Activated naive CD8-positive, alpha-beta T cell treated with anti-CD3 and anti-CD28 coated beads, Interleukin-2, amount 50 U/mL, for 24 hours (primary cell): ENCODE data around the gene ZNF775.
A peak's percentile ranks its signal among the peaks of the same experiment; 100 is the strongest.
"Not testable (repeated sequence)": the region's sequence is repeated elsewhere in the genome, so short reads cannot be mapped to it uniquely, and the experiment has no call there.

ENCODE experiments used
- ATAC-seq: fragments of 150-1000 bp; cut with Tn5 transposase; one replicate; pipeline ENCODE4 v1.10.0; 2021
- DNase-seq: peaks from one replicate; pipeline ENCODE4 v3.0.0; 2021
- H3K27ac Mint-ChIP-seq: one replicate; pipeline ENCODE4 v1.8.0; 2021; ENCODE audit warnings: mild to moderate bottlenecking, mixed read lengths
- H3K27me3 Mint-ChIP-seq: one replicate; pipeline ENCODE4 v1.8.0; 2021; ENCODE audit warnings: mixed read lengths
- H3K36me3 Mint-ChIP-seq: one replicate; pipeline ENCODE4 v1.8.0; 2021; ENCODE audit warnings: low read depth, mixed read lengths
- H3K4me1 Mint-ChIP-seq: one replicate; pipeline ENCODE4 v1.8.0; 2021; ENCODE audit warnings: mixed read lengths
- H3K4me3 Mint-ChIP-seq: one replicate; pipeline ENCODE4 v1.8.0; 2021; ENCODE audit warnings: mild to moderate bottlenecking, moderate library complexity, mixed read lengths
- H3K9me3 Mint-ChIP-seq: one replicate; pipeline ENCODE4 v1.8.0; 2021; ENCODE audit warnings: mixed read lengths

The ZNF775 gene

DNA sequence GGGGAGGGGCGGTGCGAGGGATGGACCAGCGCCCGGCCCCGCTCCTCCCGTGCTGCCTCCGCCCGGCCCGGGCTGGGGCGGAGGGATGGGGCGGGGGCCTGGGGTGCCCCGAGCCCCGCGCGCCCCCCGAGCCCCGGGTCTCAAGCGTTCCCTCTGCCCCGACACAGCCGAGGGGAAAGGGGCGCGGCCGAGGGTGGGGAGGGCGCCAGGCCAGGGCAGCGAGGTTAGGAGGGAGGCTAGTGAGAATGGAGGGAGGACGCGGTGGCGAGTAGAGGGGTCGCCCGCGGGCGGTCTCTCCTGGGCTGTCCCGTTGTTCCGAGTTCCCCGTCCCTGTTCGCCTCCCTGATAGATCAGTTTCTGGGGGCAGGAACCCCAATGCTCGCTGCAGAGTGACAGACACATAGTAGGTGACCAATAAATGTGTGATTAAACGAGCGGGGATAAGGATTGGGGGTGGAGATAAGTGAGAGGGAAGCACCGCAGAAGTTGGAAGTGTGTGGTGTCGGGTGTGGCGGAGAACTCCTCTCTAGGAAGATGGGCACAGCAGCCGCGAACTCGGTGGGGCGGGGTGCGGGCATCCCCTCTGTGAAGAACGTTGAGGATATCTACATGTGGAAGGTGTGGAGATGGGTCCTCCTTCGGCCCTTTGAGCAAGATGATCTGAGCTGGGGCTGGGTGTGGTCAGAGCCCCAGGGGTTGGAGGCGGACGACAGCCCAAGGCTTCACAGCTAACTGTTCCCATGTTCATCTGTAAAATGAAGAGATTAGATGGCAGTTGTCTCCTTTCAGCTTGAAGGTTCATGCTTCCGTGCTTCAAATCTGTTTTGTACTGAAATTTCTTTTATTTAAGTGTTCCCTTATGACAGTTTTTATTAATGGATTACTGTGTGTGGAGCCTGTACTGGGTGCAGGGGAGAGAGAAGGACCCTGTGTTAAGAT is 580 bp downstream of the ZNF775 start:
- DNase-seq (no peak), ATAC-seq (peak; percentile 2)
- Mint-ChIP-seq H3K27me3 (no peaks in the 10 kb centered on the region), H3K9me3 (no peaks in the 10 kb centered on the region), H3K27ac (peak overlapping the region; percentile 66), H3K36me3 (no peaks in the 10 kb centered on the region), H3K4me3 (peak overlapping the region; percentile 89), H3K4me1 (peaks cover 50% of the 10 kb centered on the region)

DNA sequence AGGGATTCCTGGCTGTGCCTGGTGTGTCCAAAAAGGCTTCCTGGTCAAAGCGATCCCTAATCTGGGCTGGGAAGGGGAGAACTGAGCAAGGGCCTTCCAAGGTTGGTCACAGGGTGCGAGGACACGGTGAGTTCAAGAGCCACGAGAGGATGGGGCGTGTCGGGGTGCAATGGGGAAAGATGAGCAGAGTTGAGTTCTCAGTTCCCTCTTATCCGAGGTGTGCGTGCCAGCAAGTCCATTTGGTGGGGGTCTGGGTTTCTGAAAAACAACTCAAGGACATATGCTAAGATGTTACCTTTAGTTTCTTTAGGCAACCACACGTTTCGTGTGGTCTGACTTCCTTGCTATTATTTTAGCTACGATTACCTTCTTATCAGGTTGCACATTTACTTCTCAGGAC is 1.3 kb downstream of the ZNF775 start:
- H3K4me3 Mint-ChIP-seq = peak overlapping the region; percentile 89
- ATAC-seq (no peak), DNase-seq (no peak)
- peaks cover 45% of the 10 kb centered on the region for H3K4me1 Mint-ChIP-seq
- no peaks in the 10 kb centered on the region for H3K9me3 Mint-ChIP-seq
- H3K27me3 Mint-ChIP-seq = no peaks in the 10 kb centered on the region
- H3K27ac Mint-ChIP-seq = no peak overlapping the region
- no peaks in the 10 kb centered on the region for H3K36me3 Mint-ChIP-seq

DNA sequence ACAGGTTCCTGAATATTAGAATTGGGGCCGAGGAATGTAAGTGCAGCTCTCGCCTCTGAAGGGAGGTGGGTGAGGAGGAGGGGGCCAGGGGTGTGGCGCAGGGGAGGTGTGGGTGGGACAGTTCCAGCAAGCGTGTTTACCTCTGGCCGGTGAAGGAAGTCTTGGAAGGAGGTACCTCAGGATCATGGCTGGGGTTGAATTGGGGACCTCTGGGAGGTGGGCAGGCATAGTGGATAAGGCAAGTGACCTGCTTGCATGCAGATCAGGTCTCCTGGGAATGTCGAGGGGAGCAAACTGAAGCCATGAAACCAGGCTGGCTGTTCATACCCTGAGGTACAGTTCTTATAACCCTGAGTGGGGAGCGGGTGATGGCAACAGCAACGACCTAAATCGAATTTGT is 2.0 kb downstream of the ZNF775 start:
- H3K4me1 Mint-ChIP-seq = peaks cover 40% of the 10 kb centered on the region
- H3K36me3 Mint-ChIP-seq = no peaks in the 10 kb centered on the region
- H3K27ac Mint-ChIP-seq = no peak overlapping the region
- H3K4me3 Mint-ChIP-seq = no peak overlapping the region
- ATAC-seq (no peak), DNase-seq (no peak)
- H3K9me3 Mint-ChIP-seq = no peaks in the 10 kb centered on the region
- H3K27me3 Mint-ChIP-seq = no peaks in the 10 kb centered on the region

DNA sequence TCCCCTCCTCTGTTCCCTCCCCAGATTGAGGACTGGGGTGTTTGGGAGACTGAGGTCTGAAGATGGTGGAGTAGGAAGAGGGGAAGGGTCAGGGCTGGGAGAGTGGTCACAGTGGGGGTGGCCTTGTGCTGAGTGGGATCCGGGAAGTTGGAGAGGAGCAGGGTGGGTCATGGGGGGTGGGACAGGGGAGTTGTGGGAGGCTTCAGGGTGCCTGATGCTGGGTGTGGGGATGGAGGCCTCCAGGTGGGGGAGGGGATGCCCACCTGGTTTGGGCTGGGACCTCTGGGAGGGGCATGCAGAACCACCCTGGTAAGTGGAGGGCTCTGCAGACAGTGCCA is 2.6 kb downstream of the ZNF775 start:
- Mint-ChIP-seq H3K27me3 (no peaks in the 10 kb centered on the region), H3K4me3 (no peak overlapping the region), H3K4me1 (peaks cover 33% of the 10 kb centered on the region), H3K36me3 (no peaks in the 10 kb centered on the region), H3K9me3 (no peaks in the 10 kb centered on the region), H3K27ac (no peak overlapping the region)
- ATAC-seq (no peak), DNase-seq (no peak)

DNA sequence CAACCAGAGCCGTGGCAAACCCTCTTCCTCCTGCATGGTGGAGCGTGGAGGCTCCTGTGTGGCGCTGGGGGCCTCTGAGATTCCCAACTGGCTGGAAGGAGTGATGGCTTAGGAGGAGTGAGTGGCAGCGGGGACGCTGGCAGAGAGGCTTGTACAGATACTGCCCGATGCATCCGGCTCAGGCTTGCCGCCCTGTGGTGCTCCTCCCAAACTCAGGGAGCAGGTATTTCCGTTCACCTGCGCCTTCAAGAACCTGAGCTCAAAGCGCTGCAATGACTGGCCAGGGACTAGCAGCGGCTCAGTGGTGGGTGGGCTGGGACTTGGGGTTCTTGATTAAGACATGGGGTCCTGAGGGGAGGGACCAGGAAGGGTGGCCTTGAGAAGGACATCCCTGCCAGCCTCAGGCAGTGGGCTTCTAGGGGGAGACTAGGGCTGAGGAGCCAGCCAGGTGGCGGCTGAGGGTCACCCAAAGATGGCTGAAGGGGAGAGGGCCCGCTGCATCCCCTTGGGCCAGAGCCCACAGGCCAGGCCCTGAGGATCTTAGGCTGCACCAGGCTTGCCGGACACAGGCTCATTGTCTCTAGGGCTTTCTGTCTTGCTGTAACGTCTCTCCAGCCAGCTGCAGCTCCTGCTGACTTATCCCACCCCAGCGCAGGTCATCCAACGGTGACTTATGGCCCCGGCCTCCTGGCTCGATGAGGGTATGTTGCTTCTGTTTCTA is 3.2 kb downstream of the ZNF775 start:
- H3K27me3 Mint-ChIP-seq = no peaks in the 10 kb centered on the region
- ATAC-seq (no peak), DNase-seq (no peak)
- H3K9me3 Mint-ChIP-seq = no peaks in the 10 kb centered on the region
- no peak overlapping the region for H3K4me3 Mint-ChIP-seq
- H3K4me1 Mint-ChIP-seq = peaks cover 29% of the 10 kb centered on the region
- no peaks in the 10 kb centered on the region for H3K36me3 Mint-ChIP-seq
- no peak overlapping the region for H3K27ac Mint-ChIP-seq

DNA sequence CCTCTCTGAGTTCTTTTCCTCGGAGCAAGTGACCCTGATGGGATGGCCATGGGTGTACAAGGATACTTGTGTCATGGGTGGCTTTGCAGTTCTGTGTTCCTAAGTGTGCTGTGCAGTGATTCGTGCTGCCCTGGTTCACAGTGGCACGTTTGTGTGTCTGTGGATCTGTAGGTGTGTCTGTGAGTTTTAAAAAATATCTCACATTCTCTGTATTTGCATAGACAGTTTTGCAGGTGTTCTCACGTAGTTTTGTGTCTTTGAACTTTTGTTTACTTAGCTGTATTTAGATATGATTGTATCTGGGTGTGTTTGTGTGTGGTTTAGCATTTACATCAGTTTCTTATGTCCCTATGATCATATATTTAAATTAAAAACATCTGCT is 3.7 kb downstream of the ZNF775 start:
- H3K27me3 Mint-ChIP-seq = no peaks in the 10 kb centered on the region
- ATAC-seq (no peak), DNase-seq (no peak)
- no peaks in the 10 kb centered on the region for H3K36me3 Mint-ChIP-seq
- H3K4me3 Mint-ChIP-seq = no peak overlapping the region
- H3K9me3 Mint-ChIP-seq = no peaks in the 10 kb centered on the region
- no peak overlapping the region for H3K27ac Mint-ChIP-seq
- H3K4me1 Mint-ChIP-seq = peaks cover 23% of the 10 kb centered on the region

DNA sequence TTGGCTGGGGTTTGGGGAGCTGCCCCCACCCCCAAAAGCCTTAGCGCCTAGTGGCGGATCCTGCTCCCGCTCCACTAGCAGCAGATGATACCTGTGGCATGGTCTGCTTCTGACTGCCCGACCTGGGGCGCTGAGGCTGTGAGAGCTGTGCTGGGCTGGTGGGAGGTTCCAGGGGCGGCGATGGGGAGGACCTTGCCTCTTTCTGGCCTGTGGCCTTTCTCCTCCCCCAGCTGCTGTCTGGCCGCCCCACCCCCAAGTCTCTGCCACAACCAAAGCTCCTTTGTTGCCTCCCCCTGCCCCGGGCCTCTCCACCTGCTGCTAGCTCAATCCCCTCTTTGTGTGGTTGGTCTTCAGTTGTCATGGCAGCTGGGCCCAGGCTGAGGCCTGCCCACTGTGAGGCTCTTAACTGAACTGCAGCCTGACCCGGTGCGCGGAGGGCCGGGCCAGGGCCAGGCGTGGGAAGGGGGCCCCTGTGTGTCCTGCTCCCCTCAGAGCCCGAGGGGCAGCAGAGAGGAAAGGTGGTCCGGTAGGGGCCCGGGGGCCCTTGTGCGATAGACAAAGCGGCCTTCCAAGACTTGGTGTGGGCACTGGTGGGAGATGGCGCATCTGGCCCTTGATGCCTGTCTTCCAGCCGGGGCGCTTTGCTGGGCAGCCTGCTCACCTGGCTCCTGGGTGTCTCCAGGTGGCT is 4.7 kb downstream of the ZNF775 start:
- Mint-ChIP-seq H3K27ac (no peak overlapping the region), H3K9me3 (no peaks in the 10 kb centered on the region), H3K27me3 (no peaks in the 10 kb centered on the region), H3K36me3 (no peaks in the 10 kb centered on the region), H3K4me1 (peaks cover 19% of the 10 kb centered on the region), H3K4me3 (no peak overlapping the region)
- ATAC-seq (no peak), DNase-seq (no peak)

DNA sequence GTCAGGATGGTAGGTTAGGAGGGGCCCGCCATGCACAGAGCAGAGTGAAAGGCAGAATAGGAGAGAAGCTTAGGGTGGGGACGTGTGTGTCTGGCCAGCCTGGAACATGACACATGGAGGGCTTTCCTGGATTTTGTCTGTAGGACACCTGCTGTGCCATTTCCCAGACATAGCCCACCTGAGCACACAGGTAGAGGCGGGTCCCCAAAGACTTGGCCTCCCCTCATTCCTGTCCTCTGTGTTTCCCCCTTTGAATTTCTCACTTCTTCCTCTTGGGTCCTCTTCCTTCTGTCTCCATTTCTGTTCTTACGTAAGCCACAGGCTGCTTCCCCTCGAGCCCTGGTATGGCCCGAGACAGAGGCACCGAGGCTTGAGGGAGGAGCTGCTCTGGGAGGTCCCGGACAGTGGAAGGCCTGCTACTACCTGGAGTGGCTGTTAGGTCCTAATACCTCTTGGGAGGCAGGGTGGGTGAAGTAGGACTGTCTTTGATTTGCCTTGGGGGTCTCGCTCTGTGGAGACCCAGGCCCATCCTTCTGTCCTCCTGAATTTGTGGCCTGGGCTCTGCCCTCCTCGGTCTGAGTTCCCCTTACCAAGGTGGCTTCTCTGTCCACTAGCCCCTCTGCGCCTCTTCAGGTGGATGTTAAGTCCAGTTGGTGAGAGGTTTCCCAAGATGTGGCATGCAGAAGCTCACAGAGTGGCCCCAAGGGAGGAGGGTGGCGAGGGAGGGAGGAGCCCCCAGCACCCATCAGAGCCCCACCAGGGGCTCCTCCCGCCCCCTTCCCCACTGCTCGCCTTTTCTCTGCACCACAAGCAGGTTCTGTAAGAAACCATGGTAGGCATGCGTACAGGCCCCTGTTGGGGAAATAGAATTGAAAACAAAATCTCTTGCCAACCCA is 5.5 kb downstream of the ZNF775 start:
- H3K4me1 Mint-ChIP-seq = peaks cover 19% of the 10 kb centered on the region
- no peaks in the 10 kb centered on the region for H3K36me3 Mint-ChIP-seq
- H3K27ac Mint-ChIP-seq = no peak overlapping the region
- no peak overlapping the region for H3K4me3 Mint-ChIP-seq
- no peaks in the 10 kb centered on the region for H3K9me3 Mint-ChIP-seq
- H3K27me3 Mint-ChIP-seq = no peaks in the 10 kb centered on the region
- ATAC-seq (no peak), DNase-seq (no peak)

DNA sequence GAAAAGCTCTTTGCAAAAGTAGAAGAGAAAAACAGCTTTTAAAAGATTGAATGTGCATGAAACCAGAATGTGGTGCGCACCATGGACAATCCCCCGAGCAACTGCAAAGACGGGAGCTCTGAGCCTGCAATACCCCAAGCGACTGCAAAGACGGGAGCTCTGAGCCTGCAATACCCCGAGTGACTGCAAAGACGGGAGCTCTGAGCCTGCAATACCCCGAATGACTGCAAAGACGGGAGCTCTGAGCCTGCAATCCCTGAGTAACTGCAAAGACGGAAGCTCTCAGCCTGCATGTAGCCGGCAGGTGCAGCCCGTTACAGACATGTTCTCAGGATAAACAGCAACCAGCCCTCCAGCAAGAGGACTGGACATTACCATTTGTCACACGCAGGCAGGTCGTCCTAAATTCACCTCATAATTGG is 6.2 kb downstream of the ZNF775 start:
- no peaks in the 10 kb centered on the region for H3K27me3 Mint-ChIP-seq
- H3K4me1 Mint-ChIP-seq = peaks cover 12% of the 10 kb centered on the region
- H3K27ac Mint-ChIP-seq = no peak overlapping the region
- DNase-seq = no peak
- H3K4me3 Mint-ChIP-seq = no peak overlapping the region
- no peak for ATAC-seq
- H3K36me3 Mint-ChIP-seq = no peaks in the 10 kb centered on the region
- no peaks in the 10 kb centered on the region for H3K9me3 Mint-ChIP-seq

DNA sequence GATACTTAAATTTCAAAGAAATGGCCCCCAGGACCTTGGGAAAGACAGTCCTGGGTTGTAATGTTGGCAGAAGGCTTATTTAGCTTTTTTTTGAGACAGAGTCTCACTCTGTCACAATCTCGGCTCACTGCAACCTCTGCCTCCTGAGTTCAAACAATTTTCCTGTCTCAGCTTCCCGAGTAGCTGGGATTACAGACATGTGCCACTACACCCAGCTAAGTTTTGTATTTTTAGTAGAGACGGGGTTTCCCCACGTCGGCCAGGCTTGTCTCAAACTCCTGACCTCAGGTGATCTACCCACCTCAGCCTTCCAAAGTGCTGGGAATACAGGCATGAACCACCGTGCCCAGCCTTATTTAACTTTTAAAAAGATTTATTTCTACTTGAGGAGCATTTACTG is 6.8 kb downstream of the ZNF775 start:
- not testable (repeated sequence) for H3K4me1 Mint-ChIP-seq, DNase-seq

DNA sequence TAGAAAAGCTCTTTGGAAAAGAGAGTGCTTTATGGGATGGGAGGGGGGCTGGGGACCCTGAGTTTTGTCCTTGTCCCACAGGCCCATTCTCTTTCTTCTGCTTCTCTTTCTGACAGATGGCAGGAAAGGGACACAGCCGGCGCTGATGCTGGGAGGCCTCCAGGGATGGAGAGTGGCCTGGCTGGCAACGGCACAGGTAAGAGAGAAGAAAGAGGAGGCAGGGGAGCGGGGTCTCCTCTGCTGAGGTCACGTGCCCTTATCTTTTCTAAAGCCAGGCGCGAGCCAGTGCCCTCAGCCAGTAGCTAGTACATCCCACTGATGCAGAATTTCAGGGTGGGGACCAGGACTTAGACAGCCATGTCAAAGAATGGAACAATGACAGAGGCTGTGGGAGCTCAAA is 9.2 kb downstream of the ZNF775 start:
- Mint-ChIP-seq H3K4me1 (peaks cover 3% of the 10 kb centered on the region), H3K4me3 (no peak overlapping the region), H3K27me3 (no peaks in the 10 kb centered on the region), H3K9me3 (no peaks in the 10 kb centered on the region), H3K36me3 (peaks cover 8% of the 10 kb centered on the region), H3K27ac (no peak overlapping the region)
- no peak for DNase-seq
- no peak for ATAC-seq

More for the DNA sequence above, 6.8 kb downstream of the ZNF775 start:
- not testable (repeated sequence) for H3K27ac Mint-ChIP-seq, H3K27me3 Mint-ChIP-seq, H3K36me3 Mint-ChIP-seq, H3K9me3 Mint-ChIP-seq, ATAC-seq, H3K4me3 Mint-ChIP-seq

DNA sequence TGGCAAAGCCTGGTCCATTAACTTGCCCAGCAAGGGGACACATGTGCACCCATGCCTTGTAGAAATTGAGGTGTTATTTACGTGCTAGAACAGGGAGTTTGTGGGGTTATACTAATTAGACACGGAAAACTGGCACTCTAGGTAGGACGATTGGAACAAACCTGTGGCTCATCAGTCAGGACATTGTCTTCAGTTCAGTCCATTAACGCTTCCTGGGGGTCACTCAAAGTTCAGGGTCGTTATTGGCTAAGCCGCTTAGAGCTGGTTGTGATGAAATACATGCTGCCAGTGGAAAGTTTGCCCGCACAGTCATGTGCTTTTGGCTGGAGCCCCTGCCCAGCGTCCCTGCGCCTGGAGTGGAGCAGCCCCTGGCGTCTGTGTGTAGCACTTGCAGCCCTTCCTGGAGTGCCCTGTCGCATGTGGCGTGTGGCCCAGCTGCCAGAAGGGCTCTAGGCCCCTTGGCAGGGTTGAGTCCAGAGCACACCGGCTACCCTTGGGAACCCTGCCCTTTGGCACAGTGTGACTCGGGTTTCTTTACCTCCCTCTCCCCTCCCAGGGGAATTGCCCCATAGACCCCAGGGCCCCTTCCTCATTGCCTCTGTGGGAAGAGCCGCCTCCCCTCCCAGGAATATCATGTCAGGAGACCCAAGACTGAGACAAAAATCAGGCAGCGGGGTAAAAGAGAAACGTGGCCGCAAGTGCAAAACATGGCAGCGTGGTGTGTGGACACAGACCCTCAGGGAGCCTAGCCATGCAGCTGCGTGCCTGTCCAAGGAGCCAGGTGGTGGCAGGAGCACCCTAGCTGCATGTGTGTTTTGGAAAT is 9.8 kb downstream of the ZNF775 start:
- DNase-seq (no peak), ATAC-seq (no peak)
- no peak overlapping the region for H3K4me3 Mint-ChIP-seq
- no peaks in the 10 kb centered on the region for H3K9me3 Mint-ChIP-seq
- H3K36me3 Mint-ChIP-seq = peaks cover 8% of the 10 kb centered on the region
- no peak overlapping the region for H3K27ac Mint-ChIP-seq
- H3K27me3 Mint-ChIP-seq = no peaks in the 10 kb centered on the region
- H3K4me1 Mint-ChIP-seq = peaks cover 3% of the 10 kb centered on the region

DNA sequence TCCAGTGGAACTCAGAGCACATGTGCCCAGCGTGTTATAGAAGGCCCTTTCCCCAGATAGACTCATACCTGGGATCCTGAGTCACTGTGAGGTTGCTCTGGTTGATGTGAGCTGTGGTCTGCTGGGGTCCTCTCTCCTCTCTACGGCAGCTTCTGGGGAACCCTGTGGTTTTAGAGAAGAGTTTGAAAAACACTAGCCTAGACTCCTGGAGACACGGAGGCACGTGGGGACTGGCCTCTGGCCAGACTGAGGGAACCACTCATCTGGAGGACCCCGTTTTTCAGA is 10.3 kb downstream of the ZNF775 start:
- DNase-seq = no peak
- no peak overlapping the region for H3K27ac Mint-ChIP-seq
- H3K4me3 Mint-ChIP-seq = no peak overlapping the region
- H3K4me1 Mint-ChIP-seq = peaks cover 3% of the 10 kb centered on the region
- H3K36me3 Mint-ChIP-seq = peaks cover 8% of the 10 kb centered on the region
- ATAC-seq = peak; percentile 83
- no peaks in the 10 kb centered on the region for H3K27me3 Mint-ChIP-seq
- H3K9me3 Mint-ChIP-seq = no peaks in the 10 kb centered on the region

DNA sequence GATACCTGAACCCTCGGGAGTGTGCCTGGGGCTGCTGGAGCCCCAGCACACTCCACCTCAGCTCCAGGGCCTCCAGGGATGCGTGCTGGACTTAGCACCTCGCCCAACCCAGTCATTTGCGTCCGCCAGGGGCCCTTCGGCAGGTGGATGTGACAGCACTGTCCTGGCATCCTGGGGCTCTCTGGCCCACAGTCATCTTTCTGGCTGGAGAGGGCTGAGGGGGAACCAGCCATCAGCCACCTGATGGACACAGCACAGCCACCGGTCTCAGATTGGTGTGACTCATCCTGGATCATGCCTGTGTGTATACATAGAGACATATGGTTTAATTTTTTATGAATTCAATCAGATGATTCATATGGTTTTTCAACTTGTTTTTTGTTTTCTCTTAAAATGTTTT is 11.1 kb downstream of the ZNF775 start:
- no peak for DNase-seq
- H3K27me3 Mint-ChIP-seq = no peaks in the 10 kb centered on the region
- H3K36me3 Mint-ChIP-seq = peaks cover 8% of the 10 kb centered on the region
- peaks cover 3% of the 10 kb centered on the region for H3K4me1 Mint-ChIP-seq
- no peaks in the 10 kb centered on the region for H3K9me3 Mint-ChIP-seq
- H3K4me3 Mint-ChIP-seq = no peak overlapping the region
- no peak for ATAC-seq
- H3K27ac Mint-ChIP-seq = no peak overlapping the region
